Esophagus squamous epithelium (tissue), 4 donors: ENCODE measurements around the gene CACNA1B.

Experiments used
- CTCF ChIP-seq, 6 experiments: fragments of 450-650 bp in 4 of 6; fragments of 200-600 bp in 2 of 6; sonication (generic) in 2 of 6; IDR thresholded peaks; one replicate each; pipeline ENCODE4 v1.5.1; 2016 to 2019; ENCODE audit warnings: antibody characterized with exemption in 6 of 6, mild to moderate bottlenecking in 4 of 6, moderate library complexity in 4 of 6
- POLR2A ChIP-seq, 4 donors: fragments of 450-650 bp; IDR thresholded peaks; one replicate each; pipeline ENCODE4 v1.6.1; 2017; ENCODE audit warnings: antibody characterized with exemption in 4 of 4, mild to moderate bottlenecking in 4 of 4, moderate library complexity in 3 of 4

DNA sequence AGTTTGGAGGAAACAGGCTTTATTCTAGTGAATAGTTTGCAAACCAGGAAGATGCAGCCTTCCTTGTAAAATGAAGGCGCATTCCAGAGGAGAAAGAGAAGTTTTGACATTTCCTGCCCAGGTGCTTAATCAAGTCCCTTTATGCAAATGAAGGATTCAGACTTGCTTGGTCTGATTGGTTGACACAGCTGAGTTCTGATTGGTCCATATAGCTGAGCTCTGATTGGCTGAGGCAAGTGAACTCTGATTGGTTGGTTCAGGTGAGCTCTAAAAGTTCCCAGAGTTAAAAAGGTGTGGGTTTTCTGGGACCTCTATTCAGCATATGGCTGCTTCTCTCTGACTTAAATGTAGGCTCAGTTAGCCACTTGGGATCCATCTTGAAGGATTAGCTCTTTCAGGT is 151.0 kb downstream of the CACNA1B start:
- no peak for TF ChIP-seq CTCF (IDR thresholded peaks at IDR 0.05)
- TF ChIP-seq POLR2A (IDR thresholded peaks at IDR 0.05), result no peak
